Neural cell (in vitro differentiated cells): Measurements from ENCODE around the gene MTCH1. TPM values are rescaled to one million over a fixed set of nuclear protein-coding genes. Genes with fewer than 3 reads are reported as not detected.

Experiments
- H2AFZ ChIP-seq: fragments of 200-600, 300-800 bp; sonication (generic), shearing (Covaris generic); 2 replicates; pipeline ENCODE4 v1.6.0; 2014; ENCODE audit warnings: low read depth, mild to moderate bottlenecking, antibody characterized with exemption, low read length, moderate library complexity
- H3F3A ChIP-seq: fragments of 200-600 bp; shearing (Covaris generic); 2 replicates; pipeline ENCODE4 v1.6.1; 2016; ENCODE audit warnings: mild to moderate bottlenecking, moderate library complexity, mixed read lengths, antibody characterized with exemption, low read length; ENCODE audit not compliant: insufficient read depth, poor library complexity, severe bottlenecking
- H3K27ac ChIP-seq: fragments of 200-600, 300-800 bp; sonication (generic), shearing (Covaris generic); 2 replicates; pipeline ENCODE4 v1.5.1; 2014; ENCODE audit warnings: mild to moderate bottlenecking, low read length, moderate library complexity
- H3K27me3 ChIP-seq: fragments of 300-800, 200-600 bp; sonication (generic), shearing (Covaris generic); 2 replicates; pipeline ENCODE4 v1.6.0; 2014; ENCODE audit warnings: mild to moderate bottlenecking, low read depth, low read length, moderate library complexity; ENCODE audit not compliant: insufficient read depth
- H3K36me3 ChIP-seq: fragments of 300-800, 200-600 bp; sonication (generic), shearing (Covaris generic); 2 replicates; pipeline ENCODE4 v1.5.1; 2014; ENCODE audit warnings: mild to moderate bottlenecking, antibody characterized with exemption, low read length, moderate library complexity; ENCODE audit not compliant: insufficient read depth
- H3K4me2 ChIP-seq: fragments of 300-800, 200-600 bp; sonication (generic), shearing (Covaris generic); 2 replicates; pipeline ENCODE4 v1.6.0; 2014; ENCODE audit warnings: mild to moderate bottlenecking, low read length
- H3K4me3 ChIP-seq: fragments of 300-800, 200-600 bp; sonication (generic), shearing (Covaris generic); 2 replicates; pipeline ENCODE4 v1.5.1; 2014; ENCODE audit warnings: mild to moderate bottlenecking, low read length, moderate library complexity
- H3K79me2 ChIP-seq: fragments of 200-600 bp; shearing (Covaris generic); replicated peaks from 2 replicates; pipeline ENCODE4 v1.6.0; 2014; ENCODE audit warnings: mild to moderate bottlenecking, low read length, moderate library complexity; ENCODE audit not compliant: insufficient read depth
- H3K9ac ChIP-seq: fragments of 300-800, 200-600 bp; sonication (generic), shearing (Covaris generic); 2 replicates; pipeline ENCODE4 v1.6.1; 2016; ENCODE audit warnings: mild to moderate bottlenecking, low read length, mixed read lengths
- H3K9me2 ChIP-seq: fragments of 200-600 bp; shearing (Covaris generic); 2 replicates; pipeline ENCODE4 v1.6.1; 2016; ENCODE audit warnings: mild to moderate bottlenecking, low read length, mixed read lengths; ENCODE audit not compliant: insufficient read depth
- H3K9me3 ChIP-seq: fragments of 200-600, 300-800 bp; sonication (generic), shearing (Covaris generic); 2 replicates; pipeline ENCODE4 v1.6.1; 2016; ENCODE audit warnings: mild to moderate bottlenecking, mixed run types, low read length, moderate library complexity, mixed read lengths
- H4K20me1 ChIP-seq: fragments of 200-600 bp; shearing (Covaris generic); 2 replicates; pipeline ENCODE4 v1.6.1; 2016; ENCODE audit warnings: mild to moderate bottlenecking, mixed run types; ENCODE audit not compliant: insufficient read depth
- EP300 ChIP-seq: fragments of 450-650 bp; conservative IDR thresholded peaks from 2 replicates; pipeline ENCODE4 v1.6.1; 2014; ENCODE audit warnings: antibody characterized with exemption, mild to moderate bottlenecking, moderate library complexity; ENCODE audit not compliant: poor library complexity, severe bottlenecking
- EZH2 ChIP-seq: fragments of 200-600, 300-800 bp; shearing (Covaris generic), sonication (generic); IDR thresholded peaks from 2 replicates; pipeline ENCODE4 v1.6.1; 2014; ENCODE audit warnings: antibody characterized with exemption, low read length, borderline replicate concordance, mild to moderate bottlenecking; ENCODE audit not compliant: insufficient read depth, poor library complexity, severe bottlenecking
- MXI1 ChIP-seq: fragments of 450-650 bp; conservative IDR thresholded peaks from 2 replicates; pipeline ENCODE4 v1.6.1; 2014; ENCODE audit warnings: antibody characterized with exemption, mild to moderate bottlenecking; ENCODE audit not compliant: poor library complexity, severe bottlenecking
- POLR2AphosphoS5 ChIP-seq: IDR thresholded peaks from 2 replicates; pipeline ENCODE4 v1.6.1; 2012
- RAD21 ChIP-seq: fragments of 450-650 bp; conservative IDR thresholded peaks from 2 replicates; pipeline ENCODE4 v1.6.1; 2014; ENCODE audit warnings: antibody characterized with exemption, mild to moderate bottlenecking, moderate library complexity
- SMC3 ChIP-seq: fragments of 450-650 bp; conservative IDR thresholded peaks from 2 replicates; pipeline ENCODE4 v1.6.1; 2014; ENCODE audit warnings: antibody characterized with exemption, mild to moderate bottlenecking, moderate library complexity; ENCODE audit not compliant: poor library complexity
- TAF1 ChIP-seq: IDR thresholded peaks from 2 replicates; pipeline ENCODE4 v1.6.1; 2012; ENCODE audit warnings: low read depth
- polyA plus RNA-seq: library from polyadenylated mRNA; depleted of rRNA; stranded (reverse); fragments of >200 nt; gene quantifications from 2 replicates; pipeline ENCODE4 v1.2.3, GENCODE V29; 2014
- TF ChIP-seq, protein P1 (sequence below): IDR thresholded peaks from 2 replicates; pipeline ENCODE4 v1.6.1; 2012; ENCODE audit warnings: borderline replicate concordance
- TF ChIP-seq, protein P2 (sequence below): fragments of 450-650 bp; IDR thresholded peaks from 2 replicates; pipeline ENCODE4 v1.5.1; 2014; ENCODE audit warnings: antibody characterized with exemption, mild to moderate bottlenecking, moderate library complexity; ENCODE audit not compliant: poor library complexity, severe bottlenecking

MTCH1 gene
- polyA plus RNA-seq, 1 donor from 2014 or later: 217 TPM

- no peak for TF ChIP-seq EZH2
- no peak for TF ChIP-seq POLR2AphosphoS5
- TF ChIP-seq EP300: no peak
- no peak for TF ChIP-seq TAF1
- no peak for TF ChIP-seq RAD21
- TF ChIP-seq, protein P1, sequence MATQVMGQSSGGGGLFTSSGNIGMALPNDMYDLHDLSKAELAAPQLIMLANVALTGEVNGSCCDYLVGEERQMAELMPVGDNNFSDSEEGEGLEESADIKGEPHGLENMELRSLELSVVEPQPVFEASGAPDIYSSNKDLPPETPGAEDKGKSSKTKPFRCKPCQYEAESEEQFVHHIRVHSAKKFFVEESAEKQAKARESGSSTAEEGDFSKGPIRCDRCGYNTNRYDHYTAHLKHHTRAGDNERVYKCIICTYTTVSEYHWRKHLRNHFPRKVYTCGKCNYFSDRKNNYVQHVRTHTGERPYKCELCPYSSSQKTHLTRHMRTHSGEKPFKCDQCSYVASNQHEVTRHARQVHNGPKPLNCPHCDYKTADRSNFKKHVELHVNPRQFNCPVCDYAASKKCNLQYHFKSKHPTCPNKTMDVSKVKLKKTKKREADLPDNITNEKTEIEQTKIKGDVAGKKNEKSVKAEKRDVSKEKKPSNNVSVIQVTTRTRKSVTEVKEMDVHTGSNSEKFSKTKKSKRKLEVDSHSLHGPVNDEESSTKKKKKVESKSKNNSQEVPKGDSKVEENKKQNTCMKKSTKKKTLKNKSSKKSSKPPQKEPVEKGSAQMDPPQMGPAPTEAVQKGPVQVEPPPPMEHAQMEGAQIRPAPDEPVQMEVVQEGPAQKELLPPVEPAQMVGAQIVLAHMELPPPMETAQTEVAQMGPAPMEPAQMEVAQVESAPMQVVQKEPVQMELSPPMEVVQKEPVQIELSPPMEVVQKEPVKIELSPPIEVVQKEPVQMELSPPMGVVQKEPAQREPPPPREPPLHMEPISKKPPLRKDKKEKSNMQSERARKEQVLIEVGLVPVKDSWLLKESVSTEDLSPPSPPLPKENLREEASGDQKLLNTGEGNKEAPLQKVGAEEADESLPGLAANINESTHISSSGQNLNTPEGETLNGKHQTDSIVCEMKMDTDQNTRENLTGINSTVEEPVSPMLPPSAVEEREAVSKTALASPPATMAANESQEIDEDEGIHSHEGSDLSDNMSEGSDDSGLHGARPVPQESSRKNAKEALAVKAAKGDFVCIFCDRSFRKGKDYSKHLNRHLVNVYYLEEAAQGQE: no peak
- no peak for TF ChIP-seq SMC3
- no peak for TF ChIP-seq MXI1
- H3K79me2 ChIP-seq: no peaks in the 10 kb centered on the region
- H3K36me3 ChIP-seq: no peaks in the 10 kb centered on the region
- H4K20me1 ChIP-seq: no peaks in the 10 kb centered on the region
- H3K9me3 ChIP-seq: no peaks in the 10 kb centered on the region
- H3K9me2 ChIP-seq: no peaks in the 10 kb centered on the region
- H3K27me3 ChIP-seq: no peaks in the 10 kb centered on the region
- H3K9ac ChIP-seq: no peak overlapping the region
- no peak overlapping the region for H3K4me3 ChIP-seq
- H2AFZ ChIP-seq: no peak overlapping the region
- H3F3A ChIP-seq: no peaks in the 10 kb centered on the region
- no peak overlapping the region for H3K27ac ChIP-seq
- no peak overlapping the region for H3K4me2 ChIP-seq
Observed at GRCh38 chr6:37025621-37026466, 39.8 kb upstream of the MTCH1 start.

- H3K4me3 ChIP-seq: no peak overlapping the region
- no peaks in the 10 kb centered on the region for H3F3A ChIP-seq
- H3K27ac ChIP-seq: no peak overlapping the region
- H2AFZ ChIP-seq: no peak overlapping the region
- H3K9me3 ChIP-seq: no peaks in the 10 kb centered on the region
- no peaks in the 10 kb centered on the region for H3K9me2 ChIP-seq
- H3K36me3 ChIP-seq: no peaks in the 10 kb centered on the region
- H3K9ac ChIP-seq: no peak overlapping the region
- TF ChIP-seq, protein P2, sequence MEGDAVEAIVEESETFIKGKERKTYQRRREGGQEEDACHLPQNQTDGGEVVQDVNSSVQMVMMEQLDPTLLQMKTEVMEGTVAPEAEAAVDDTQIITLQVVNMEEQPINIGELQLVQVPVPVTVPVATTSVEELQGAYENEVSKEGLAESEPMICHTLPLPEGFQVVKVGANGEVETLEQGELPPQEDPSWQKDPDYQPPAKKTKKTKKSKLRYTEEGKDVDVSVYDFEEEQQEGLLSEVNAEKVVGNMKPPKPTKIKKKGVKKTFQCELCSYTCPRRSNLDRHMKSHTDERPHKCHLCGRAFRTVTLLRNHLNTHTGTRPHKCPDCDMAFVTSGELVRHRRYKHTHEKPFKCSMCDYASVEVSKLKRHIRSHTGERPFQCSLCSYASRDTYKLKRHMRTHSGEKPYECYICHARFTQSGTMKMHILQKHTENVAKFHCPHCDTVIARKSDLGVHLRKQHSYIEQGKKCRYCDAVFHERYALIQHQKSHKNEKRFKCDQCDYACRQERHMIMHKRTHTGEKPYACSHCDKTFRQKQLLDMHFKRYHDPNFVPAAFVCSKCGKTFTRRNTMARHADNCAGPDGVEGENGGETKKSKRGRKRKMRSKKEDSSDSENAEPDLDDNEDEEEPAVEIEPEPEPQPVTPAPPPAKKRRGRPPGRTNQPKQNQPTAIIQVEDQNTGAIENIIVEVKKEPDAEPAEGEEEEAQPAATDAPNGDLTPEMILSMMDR: no peak
- TF ChIP-seq SMC3 (no peak), TAF1 (no peak), EP300 (no peak), MXI1 (no peak), EZH2 (no peak), RAD21 (no peak)
- TF ChIP-seq, protein P1: no peak
- H4K20me1 ChIP-seq: no peaks in the 10 kb centered on the region
- no peaks in the 10 kb centered on the region for H3K79me2 ChIP-seq
- no peaks in the 10 kb centered on the region for H3K27me3 ChIP-seq
- no peak overlapping the region for H3K4me2 ChIP-seq
Observed at GRCh38 chr6:37024656-37025337, 38.8 kb upstream of the MTCH1 start.
